GF-D8 (cell line): ENCODE measurements around the gene SLC16A6.
"Not testable (repeated sequence)": the region's sequence is repeated elsewhere in the genome, so short reads cannot be mapped to it uniquely, and the experiment has no call there.

Experiments used
- DNase-seq: peaks from one replicate; lab custom pipeline; 2025; lab: John Stamatoyannopoulos, UW

SLC16A6 gene

DNA sequence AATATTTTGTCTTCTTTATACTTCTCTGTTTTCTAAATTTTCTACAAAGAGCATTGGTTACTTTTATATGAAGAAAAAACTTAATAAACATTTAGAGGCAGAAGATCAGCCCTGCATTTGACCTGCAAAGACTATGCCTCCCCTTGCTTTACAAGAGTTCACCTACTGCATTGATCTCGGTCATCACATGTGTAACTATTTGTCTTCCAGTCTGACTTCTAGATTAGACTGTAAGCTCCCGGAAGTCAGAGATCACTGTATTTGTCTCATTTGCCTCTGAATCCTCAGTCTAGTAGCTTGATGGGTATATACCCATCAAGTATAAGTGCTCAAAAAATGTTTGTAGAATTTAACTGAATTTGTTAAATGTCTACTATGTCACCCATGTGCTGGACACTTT lies 70.7 kb downstream of the SLC16A6 start:
- not testable (repeated sequence) for DNase-seq

DNA sequence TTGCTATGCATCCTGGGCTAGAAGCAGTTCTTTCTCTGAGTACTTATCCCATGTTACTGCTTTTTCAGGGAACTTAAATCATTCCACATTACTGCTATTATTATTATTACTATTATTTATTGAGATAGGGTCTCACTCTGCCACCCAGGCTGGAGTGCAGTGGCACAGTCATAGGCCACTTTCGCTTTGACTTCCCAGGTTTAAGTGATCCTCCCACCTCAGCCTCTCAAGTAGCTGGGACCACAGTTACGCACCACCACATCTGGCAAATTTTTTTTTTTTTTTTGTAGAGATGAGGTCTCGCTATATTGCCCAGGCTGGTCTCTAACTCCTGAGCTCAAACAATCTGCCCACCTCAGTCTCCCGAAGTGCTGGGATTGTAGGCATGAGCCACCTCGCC lies 71.5 kb downstream of the SLC16A6 start:
- DNase-seq: not testable (repeated sequence)
